K562 (cell line): ENCODE measurements around the gene HMG20B. TPM values are rescaled to one million over a fixed set of nuclear protein-coding genes. Genes with fewer than 3 reads are reported as not detected.

Source experiments
- CHD4 ChIP-seq: fragments of 200-600 bp; sonication (generic); IDR thresholded peaks from 3 replicates; pipeline ENCODE4 v1.6.1; 2012; ENCODE audit warnings: low read depth, mild to moderate bottlenecking, mixed read lengths, low read length, inconsistent platforms; ENCODE audit not compliant: insufficient read depth, insufficient replicate concordance, poor library complexity, severe bottlenecking
- DPF2 ChIP-seq: fragments of 450-650 bp; IDR thresholded peaks from 2 replicates; pipeline ENCODE4 v1.6.1; 2016
- GATAD2A ChIP-seq: fragments of 450-650 bp; IDR thresholded peaks from 2 replicates; pipeline ENCODE4 v1.6.1; 2017
- HDAC1 ChIP-seq, 2 experiments: fragments of 450-650 bp; IDR thresholded peaks; 2 replicates each; pipeline ENCODE4 v1.6.1; 2016 to 2017; ENCODE audit warnings: inconsistent platforms in 1 of 2, mild to moderate bottlenecking in 1 of 2, moderate library complexity in 1 of 2
- HLTF ChIP-seq: fragments of 450-650 bp; IDR thresholded peaks from 2 replicates; pipeline ENCODE4 v1.6.1; 2016
- KDM1A ChIP-seq, 2 experiments: fragments of 450-650 bp; IDR thresholded peaks; 2 replicates each; pipeline ENCODE4 v1.6.1; 2016; ENCODE audit warnings: mild to moderate bottlenecking in 2 of 2
- LARP7 ChIP-seq: fragments of 450-650 bp; IDR thresholded peaks from 2 replicates; pipeline ENCODE4 v1.6.1; 2016
- MBD2 ChIP-seq: sonication (generic); IDR thresholded peaks from 2 replicates; pipeline ENCODE4 v1.6.1; 2016; ENCODE audit warnings: low read depth, borderline replicate concordance
- MIER1 ChIP-seq: fragments of 450-650 bp; IDR thresholded peaks from 2 replicates; pipeline ENCODE4 v1.6.1; 2016; ENCODE audit warnings: antibody characterized with exemption, mild to moderate bottlenecking, low read depth
- MTA2 ChIP-seq: fragments of 450-650 bp; IDR thresholded peaks from 2 replicates; pipeline ENCODE4 v1.6.1; 2016; ENCODE audit warnings: low read depth
- SMARCA4 ChIP-seq: fragments of 450-650 bp; IDR thresholded peaks from 2 replicates; pipeline ENCODE4 v1.6.1; 2016
- SMARCA5 ChIP-seq: fragments of 450-650 bp; IDR thresholded peaks from 2 replicates; pipeline ENCODE4 v1.6.1; 2016
- SMARCE1 ChIP-seq: fragments of 450-650 bp; IDR thresholded peaks from 2 replicates; pipeline ENCODE4 v1.7.1; 2016; ENCODE audit warnings: mild to moderate bottlenecking
- TBL1XR1 ChIP-seq, 2 experiments: IDR thresholded peaks; 2 replicates each; pipeline ENCODE4 v1.6.1; 2012; ENCODE audit warnings: improper control_type of control experiment in 2 of 2, low read length in 2 of 2, mild to moderate bottlenecking in 1 of 2
- polyA plus RNA-seq, 8 experiments: library from polyadenylated mRNA; depleted of rRNA in 4 of 8; stranded (reverse) in 5 of 8; unstranded in 3 of 8; fragments of >200 nt; fragmentation: Nextera tagmentation in 2 of 8; fragmentation: Illumina TruSeq in 1 of 8; extraction: Ambion mirVana in 2 of 8; extraction: Trizol in 1 of 8; gene quantifications; 2 replicates each; pipeline versions ENCODE4 v1.2.1 to v1.2.3, GENCODE V29; 2011 to 2014; ENCODE audit warnings: inconsistent platforms in 1 of 8, missing spikeins in 1 of 8
- total RNA-seq, 7 experiments: library from RNA; depleted of rRNA in 6 of 7; stranded (reverse); fragments of >200 nt in 6 of 7; fragmentation: Illumina TruSeq in 2 of 7; extraction: Trizol in 2 of 7; gene quantifications; 2 replicates each; pipeline versions ENCODE4 v1.2.1 to v1.2.3, GENCODE V29; 2011 to 2021; ENCODE audit warnings: low replicate concordance in 1 of 7
- TF ChIP-seq, protein P1 (sequence below): fragments of 450-650 bp; IDR thresholded peaks from 2 replicates; pipeline ENCODE4 v1.6.1; 2016; ENCODE audit warnings: low read depth
- TF ChIP-seq, protein P2 (sequence below), 3 experiments: fragments of 200-800 bp in 1 of 3; sonication (Bioruptor generic) in 1 of 3; sonication (generic) in 1 of 3; formaldehyde crosslinking in 1 of 3; IDR thresholded peaks; 2 replicates each; pipeline versions ENCODE4 v1.6.1 to v1.8.0; 2016 to 2022; ENCODE audit warnings: mild to moderate bottlenecking in 2 of 3, missing compliant biosample characterization in 2 of 3, missing genetic modification characterization in 2 of 3, missing genetic modification reagents in 1 of 3

Gene HMG20B
- total and polyA plus RNA-seq, 9 of the 15 experiments (the other 6 are each of a cell fraction or from before 2014, with no cell fraction given) = 0.35 to 172 (median 38.6) TPM

DNA sequence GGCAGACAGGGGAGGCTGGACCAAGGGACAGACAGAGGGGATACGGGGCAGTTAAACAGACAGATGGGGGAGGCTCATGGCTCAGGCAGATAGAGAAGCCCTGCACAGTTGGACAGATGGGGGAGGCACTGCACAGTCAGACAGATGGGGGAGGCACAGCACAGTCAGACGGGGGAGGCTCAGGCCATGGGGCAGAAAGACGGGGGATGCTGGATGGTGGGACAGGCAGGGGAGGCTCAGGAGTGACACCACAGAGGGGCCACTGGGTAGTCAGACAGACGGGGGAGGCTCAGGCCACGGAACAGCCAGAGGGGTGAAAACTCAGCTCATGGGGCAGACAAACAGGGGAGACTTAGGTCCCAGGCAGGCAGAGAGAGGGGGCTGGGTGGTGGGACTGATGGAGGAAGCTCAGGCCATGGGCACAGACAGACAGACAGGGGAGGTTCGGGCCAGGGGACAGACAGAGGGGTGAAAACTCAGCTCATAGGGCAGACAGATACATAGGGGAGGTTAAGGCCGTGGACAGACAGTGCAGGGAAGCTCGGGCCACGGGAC lies 16.2 kb upstream of the HMG20B start (continued):
- TF ChIP-seq CHD4 (peak; percentile 8), GATAD2A (peak; percentile 70; the same call in 1 of the 2 replicates), MIER1 (peak; percentile 66; the same call in 1 of the 2 replicates), KDM1A (IDR thresholded peaks at IDR 0.05) (peak; percentile 14 to 64; a peak in 2 of 4 replicates), SMARCA4 (0 out of 2 replicates have a peak, but pooled peaks have one; percentile 43), SMARCE1 (peak; percentile 59), HLTF (0 out of 2 replicates have a peak, but pooled peaks have one; percentile 59), TBL1XR1 (IDR thresholded peaks at IDR 0.05; ENCODE audit: low read length in 2 of 2) (peak in 1 of 2 experiments; percentile 17; a peak in 1 of 4 replicates), HDAC1 (IDR thresholded peaks at IDR 0.05) (peak in 1 of 2 experiments; percentile 13; a peak in 1 of 4 replicates), MBD2 (0 out of 2 replicates have a peak, but pooled peaks have one; percentile 6), SMARCA5 (peak; percentile 55; the same call in 1 of the 2 replicates), LARP7 (0 out of 2 replicates have a peak, but pooled peaks have one; percentile 38), MTA2 (0 out of 2 replicates have a peak, but pooled peaks have one; percentile 29), DPF2 (peak; percentile 64; the same call in 1 of the 2 replicates)
- TF ChIP-seq, protein P1, sequence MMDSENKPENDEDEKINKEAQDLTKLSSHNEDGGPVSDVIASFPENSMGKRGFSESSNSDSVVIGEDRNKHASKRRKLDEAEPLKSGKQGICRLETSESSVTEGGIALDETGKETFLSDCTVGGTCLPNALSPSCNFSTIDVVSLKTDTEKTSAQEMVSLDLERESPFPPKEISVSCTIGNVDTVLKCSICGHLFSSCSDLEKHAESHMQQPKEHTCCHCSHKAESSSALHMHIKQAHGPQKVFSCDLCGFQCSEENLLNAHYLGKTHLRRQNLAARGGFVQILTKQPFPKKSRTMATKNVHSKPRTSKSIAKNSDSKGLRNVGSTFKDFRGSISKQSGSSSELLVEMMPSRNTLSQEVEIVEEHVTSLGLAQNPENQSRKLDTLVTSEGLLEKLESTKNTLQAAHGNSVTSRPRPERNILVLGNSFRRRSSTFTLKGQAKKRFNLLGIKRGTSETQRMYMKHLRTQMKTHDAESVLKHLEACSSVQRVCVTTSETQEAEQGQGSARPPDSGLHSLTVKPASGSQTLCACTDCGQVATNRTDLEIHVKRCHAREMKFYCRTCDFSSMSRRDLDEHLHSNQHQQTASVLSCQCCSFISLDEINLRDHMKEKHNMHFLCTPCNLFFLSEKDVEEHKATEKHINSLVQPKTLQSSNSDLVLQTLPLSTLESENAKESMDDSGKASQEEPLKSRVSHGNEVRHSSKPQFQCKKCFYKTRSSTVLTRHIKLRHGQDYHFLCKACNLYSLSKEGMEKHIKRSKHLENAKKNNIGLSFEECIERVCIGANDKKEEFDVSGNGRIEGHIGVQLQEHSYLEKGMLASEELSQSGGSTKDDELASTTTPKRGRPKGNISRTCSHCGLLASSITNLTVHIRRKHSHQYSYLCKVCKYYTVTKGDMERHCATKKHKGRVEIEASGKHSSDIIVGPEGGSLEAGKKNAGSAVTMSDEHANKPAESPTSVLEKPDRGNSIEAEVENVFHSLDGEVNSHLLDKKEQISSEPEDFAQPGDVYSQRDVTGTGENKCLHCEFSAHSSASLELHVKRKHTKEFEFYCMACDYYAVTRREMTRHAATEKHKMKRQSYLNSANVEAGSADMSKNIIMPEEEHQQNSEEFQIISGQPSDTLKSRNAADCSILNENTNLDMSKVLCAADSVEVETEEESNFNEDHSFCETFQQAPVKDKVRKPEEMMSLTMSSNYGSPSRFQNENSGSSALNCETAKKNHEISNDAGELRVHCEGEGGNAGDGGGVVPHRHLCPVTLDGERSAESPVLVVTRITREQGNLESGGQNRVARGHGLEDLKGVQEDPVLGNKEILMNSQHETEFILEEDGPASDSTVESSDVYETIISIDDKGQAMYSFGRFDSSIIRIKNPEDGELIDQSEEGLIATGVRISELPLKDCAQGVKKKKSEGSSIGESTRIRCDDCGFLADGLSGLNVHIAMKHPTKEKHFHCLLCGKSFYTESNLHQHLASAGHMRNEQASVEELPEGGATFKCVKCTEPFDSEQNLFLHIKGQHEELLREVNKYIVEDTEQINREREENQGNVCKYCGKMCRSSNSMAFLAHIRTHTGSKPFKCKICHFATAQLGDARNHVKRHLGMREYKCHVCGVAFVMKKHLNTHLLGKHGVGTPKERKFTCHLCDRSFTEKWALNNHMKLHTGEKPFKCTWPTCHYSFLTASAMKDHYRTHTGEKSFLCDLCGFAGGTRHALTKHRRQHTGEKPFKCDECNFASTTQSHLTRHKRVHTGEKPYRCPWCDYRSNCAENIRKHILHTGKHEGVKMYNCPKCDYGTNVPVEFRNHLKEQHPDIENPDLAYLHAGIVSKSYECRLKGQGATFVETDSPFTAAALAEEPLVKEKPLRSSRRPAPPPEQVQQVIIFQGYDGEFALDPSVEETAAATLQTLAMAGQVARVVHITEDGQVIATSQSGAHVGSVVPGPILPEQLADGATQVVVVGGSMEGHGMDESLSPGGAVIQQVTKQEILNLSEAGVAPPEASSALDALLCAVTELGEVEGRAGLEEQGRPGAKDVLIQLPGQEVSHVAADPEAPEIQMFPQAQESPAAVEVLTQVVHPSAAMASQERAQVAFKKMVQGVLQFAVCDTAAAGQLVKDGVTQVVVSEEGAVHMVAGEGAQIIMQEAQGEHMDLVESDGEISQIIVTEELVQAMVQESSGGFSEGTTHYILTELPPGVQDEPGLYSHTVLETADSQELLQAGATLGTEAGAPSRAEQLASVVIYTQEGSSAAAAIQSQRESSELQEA = no peak
- TF ChIP-seq, protein P2, sequence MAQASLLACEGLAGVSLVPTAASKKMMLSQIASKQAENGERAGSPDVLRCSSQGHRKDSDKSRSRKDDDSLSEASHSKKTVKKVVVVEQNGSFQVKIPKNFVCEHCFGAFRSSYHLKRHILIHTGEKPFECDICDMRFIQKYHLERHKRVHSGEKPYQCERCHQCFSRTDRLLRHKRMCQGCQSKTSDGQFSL (CRISPR knock-in tag; IDR thresholded peaks at IDR 0.05) = peak; percentile 43; the same call in 1 of the 2 replicates
- TF ChIP-seq, protein P2 (tag; IDR thresholded peaks at IDR 0.05) = no peak
